GM23338 (cell line): Measurements from ENCODE around the gene PCNX1. TPM values are rescaled to one million over a fixed set of nuclear protein-coding genes. Genes with fewer than 3 reads are reported as not detected.

Source experiments
- ATAC-seq: fragments of 200-7000 bp; cut with Tn5 transposase; 3 replicates; pipeline ENCODE4 v1.9.1; 2020
- DNase-seq: peaks from one replicate; pipeline ENCODE4 v3.0.0-alpha.2; 2015; ENCODE audit warnings: low spot score
- H2AFZ ChIP-seq: fragments of 200-600 bp; sonication (generic); 2 replicates; pipeline ENCODE4 v1.8.0; 2016; ENCODE audit warnings: antibody characterized with exemption, mild to moderate bottlenecking, moderate library complexity
- H3F3A ChIP-seq: fragments of 200-600 bp; sonication (generic); replicated peaks from 2 replicates; pipeline ENCODE4 v1.8.0; 2017; ENCODE audit warnings: antibody characterized with exemption, mixed run types, low read depth
- H3K27ac ChIP-seq: fragments of 200-600 bp; sonication (generic); 2 replicates; pipeline ENCODE4 v1.6.1; 2016; ENCODE audit warnings: low read depth
- H3K27me3 ChIP-seq: fragments of 200-600 bp; sonication (generic); 2 replicates; pipeline ENCODE4 v1.8.0; 2016; ENCODE audit warnings: mild to moderate bottlenecking, mixed run types, moderate library complexity; ENCODE audit not compliant: insufficient read depth
- H3K36me3 ChIP-seq: fragments of 200-600 bp; sonication (generic); 2 replicates; pipeline ENCODE4 v1.8.0; 2016; ENCODE audit warnings: mild to moderate bottlenecking; ENCODE audit not compliant: insufficient read depth
- H3K4me1 ChIP-seq: fragments of 200-600 bp; sonication (generic); 2 replicates; pipeline ENCODE4 v1.8.0; 2016; ENCODE audit warnings: mild to moderate bottlenecking, moderate library complexity; ENCODE audit not compliant: insufficient read depth
- H3K4me2 ChIP-seq: fragments of 200-600 bp; sonication (generic); 2 replicates; pipeline ENCODE4 v1.7.1; 2017; ENCODE audit warnings: mixed run types
- H3K4me3 ChIP-seq: fragments of 200-600 bp; sonication (generic); 2 replicates; pipeline ENCODE4 v1.6.1; 2016; ENCODE audit warnings: mixed run types
- H3K79me2 ChIP-seq: fragments of 200-600 bp; sonication (generic); replicated peaks from 2 replicates; pipeline ENCODE4 v1.8.0; 2017; ENCODE audit warnings: mild to moderate bottlenecking; ENCODE audit not compliant: insufficient read depth
- H3K9me2 ChIP-seq: fragments of 200-600 bp; sonication (generic); 2 replicates; pipeline ENCODE4 v1.8.0; 2017; ENCODE audit not compliant: insufficient read depth
- H4K20me1 ChIP-seq: fragments of 200-600 bp; sonication (generic); replicated peaks from 2 replicates; pipeline ENCODE4 v1.8.0; 2017; ENCODE audit warnings: mild to moderate bottlenecking; ENCODE audit not compliant: insufficient read depth
- H3K27ac Mint-ChIP-seq: 2 replicates; pipeline ENCODE4 v1.8.0; 2020; ENCODE audit warnings: inconsistent platforms, mild to moderate bottlenecking, moderate library complexity, mixed read lengths
- H3K27me3 Mint-ChIP-seq: 3 replicates; pipeline ENCODE4 v1.8.0; 2022; ENCODE audit warnings: low read depth, mild to moderate bottlenecking, moderate library complexity, mixed read lengths, inconsistent platforms; ENCODE audit not compliant: insufficient read depth, poor library complexity
- H3K36me3 Mint-ChIP-seq: 3 replicates; pipeline ENCODE4 v1.8.0; 2021; ENCODE audit warnings: low read depth, mild to moderate bottlenecking, inconsistent platforms, moderate library complexity, mixed read lengths
- H3K4me1 Mint-ChIP-seq: 3 replicates; pipeline ENCODE4 v1.8.0; 2020; ENCODE audit warnings: mild to moderate bottlenecking, inconsistent platforms, mixed read lengths
- H3K4me3 Mint-ChIP-seq: 3 replicates; pipeline ENCODE4 v1.8.0; 2021; ENCODE audit warnings: moderate library complexity, mild to moderate bottlenecking, inconsistent platforms, mixed read lengths
- H3K9me3 Mint-ChIP-seq: 3 replicates; pipeline ENCODE4 v1.8.0; 2020; ENCODE audit warnings: moderate library complexity, mild to moderate bottlenecking, inconsistent platforms, mixed read lengths
- CREB1 ChIP-seq: fragments of 250-450 bp; sonication (Bioruptor Pico); IDR thresholded peaks from 2 replicates; pipeline ENCODE4 v1.5.0; 2020; ENCODE audit warnings: low read depth, mild to moderate bottlenecking, moderate library complexity
- CTCF ChIP-seq, 2 experiments: fragments of 200-600 bp in 1 of 2; sonication (generic) in 1 of 2; conservative IDR thresholded peaks; 2 replicates each; pipeline versions ENCODE4 v1.5.1 to v1.6.1; 2016 to 2017; ENCODE audit warnings: antibody characterized with exemption in 2 of 2, low read depth in 2 of 2, mild to moderate bottlenecking in 2 of 2, moderate library complexity in 1 of 2
- ETS1 ChIP-seq: IDR thresholded peaks from 2 replicates; pipeline ENCODE4 v1.6.1; 2016; ENCODE audit warnings: antibody characterized with exemption
- EZH2 ChIP-seq: fragments of 200-600 bp; sonication (generic); IDR thresholded peaks from one replicate; pipeline ENCODE4 v1.8.0; 2017; ENCODE audit warnings: antibody characterized with exemption, mild to moderate bottlenecking, low read depth; ENCODE audit not compliant: unreplicated experiment
- EZH2phosphoT487 ChIP-seq: fragments of 200-600 bp; sonication (generic); IDR thresholded peaks from one replicate; pipeline ENCODE4 v1.8.1; 2018; ENCODE audit warnings: antibody characterized with exemption; ENCODE audit not compliant: unreplicated experiment
- JUNB ChIP-seq: IDR thresholded peaks from one replicate; pipeline ENCODE4 v1.6.1; 2016; ENCODE audit warnings: antibody characterized with exemption; ENCODE audit not compliant: unreplicated experiment
- NANOG ChIP-seq: IDR thresholded peaks from 2 replicates; pipeline ENCODE4 v1.6.1; 2016; ENCODE audit warnings: antibody characterized with exemption, borderline replicate concordance
- POLR2AphosphoS5 ChIP-seq: IDR thresholded peaks from 2 replicates; pipeline ENCODE4 v1.6.1; 2016; ENCODE audit warnings: antibody characterized with exemption, low read depth
- REST ChIP-seq: IDR thresholded peaks from one replicate; pipeline ENCODE4 v1.6.1; 2018; ENCODE audit warnings: antibody characterized with exemption; ENCODE audit not compliant: unreplicated experiment
- STAT1 ChIP-seq: IDR thresholded peaks from one replicate; pipeline ENCODE4 v1.6.1; 2016; ENCODE audit warnings: antibody characterized with exemption; ENCODE audit not compliant: unreplicated experiment
- ZNF114 ChIP-seq: fragments of 250-450 bp; sonication (Bioruptor Pico); IDR thresholded peaks from 2 replicates; pipeline ENCODE4 v1.5.0; 2020; ENCODE audit warnings: mild to moderate bottlenecking, moderate library complexity
- ZNF331 ChIP-seq: fragments of 250-450 bp; sonication (Bioruptor Pico); IDR thresholded peaks from 2 replicates; pipeline ENCODE4 v1.5.0; 2020; ENCODE audit warnings: low read depth, mild to moderate bottlenecking, moderate library complexity
- ZNF462 ChIP-seq: fragments of 250-450 bp; sonication (Bioruptor Pico); IDR thresholded peaks from 2 replicates; pipeline ENCODE4 v1.5.0; 2020; ENCODE audit warnings: mild to moderate bottlenecking, moderate library complexity
- polyA plus RNA-seq: library from polyadenylated mRNA; unstranded; fragments of >200 nt; fragmentation: Nextera tagmentation; extraction: Ambion mirVana; gene quantifications from 2 replicates; pipeline ENCODE4 v1.2.1, GENCODE V29; 2016
- total RNA-seq: library from RNA; depleted of rRNA; stranded (reverse); fragments of >200 nt; shearing (Covaris generic); gene quantifications from 2 replicates; pipeline ENCODE4 v1.2.3, GENCODE V29; 2014

PCNX1 gene
- total and polyA plus RNA-seq, 2 experiments from 2014 or later = 19.4 to 53.1 TPM

GRCh38 chr14:70995671-70996070, 88.4 kb downstream of the PCNX1 start:
- ATAC-seq = peak; percentile 85
- Mint-ChIP-seq H3K36me3 (peaks cover 6% of the 10 kb centered on the region; the same call in 1 of the 3 replicates), H3K4me3 (no peak overlapping the region), H3K9me3 (no peaks in the 10 kb centered on the region), H3K27me3 (no peaks in the 10 kb centered on the region), H3K4me1 (peaks cover 8% of the 10 kb centered on the region; the same call in 2 of the 3 replicates), H3K27ac (0 out of 2 replicates have a peak overlapping the region, but pooled peaks have one; percentile 4)
- Histone ChIP-seq H3K4me3 (no peak overlapping the region), H3K27ac (no peak overlapping the region), H3K36me3 (no peaks in the 10 kb centered on the region), H3K27me3 (no peaks in the 10 kb centered on the region), H3K79me2 (no peaks in the 10 kb centered on the region; the same call in 1 of the 2 replicates), H3F3A (no peaks in the 10 kb centered on the region), H3K4me1 (no peaks in the 10 kb centered on the region), H3K9me2 (no peaks in the 10 kb centered on the region), H4K20me1 (no peaks in the 10 kb centered on the region; the same call in 1 of the 2 replicates), H2AFZ (no peak overlapping the region), H3K4me2 (no peak overlapping the region)
- peak; percentile 55 for DNase-seq
- TF ChIP-seq ETS1 (no peak), CREB1 (CRISPR knock-in tag) (no peak), EZH2phosphoT487 (no peak), ZNF114 (CRISPR knock-in tag) (no peak), JUNB (no peak), EZH2 (no peak), ZNF462 (CRISPR knock-in tag) (no peak), STAT1 (no peak), ZNF331 (CRISPR knock-in tag) (no peak), CTCF (conservative IDR thresholded peaks at IDR 0.05; ENCODE audit: low read depth in 2 of 2) (no peak), REST (no peak), POLR2AphosphoS5 (no peak), NANOG (no peak)
